GM21723 (cell line): Measurements from ENCODE around the gene USH2A.

Experiments
- ATAC-seq: cut with Tn5 transposase; IDR thresholded peaks from one replicate; pipeline ENCODE4 v1.9.1; 2021; ENCODE audit warnings: mild to moderate bottlenecking, moderate library complexity; ENCODE audit not compliant: unreplicated experiment

The USH2A gene

DNA sequence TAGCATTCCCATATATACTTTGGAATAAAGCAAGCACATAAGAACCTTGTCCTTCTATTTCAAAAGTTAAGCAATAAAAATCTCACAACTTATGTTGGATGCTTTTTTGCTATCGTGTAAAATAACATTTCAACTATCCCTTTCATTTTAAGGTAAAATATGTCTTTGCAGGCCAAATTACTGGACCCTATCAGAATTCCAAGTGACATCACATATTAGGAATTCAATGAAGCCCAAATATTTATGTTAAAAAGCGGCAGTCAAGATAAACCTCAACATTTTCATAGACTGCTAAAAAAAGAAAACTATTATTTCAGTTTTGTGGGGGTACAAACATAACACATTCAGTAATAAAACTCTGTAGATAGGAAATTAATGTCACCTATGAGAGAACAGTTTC lies 604.1 kb downstream of the USH2A start:
- no peak for ATAC-seq

DNA sequence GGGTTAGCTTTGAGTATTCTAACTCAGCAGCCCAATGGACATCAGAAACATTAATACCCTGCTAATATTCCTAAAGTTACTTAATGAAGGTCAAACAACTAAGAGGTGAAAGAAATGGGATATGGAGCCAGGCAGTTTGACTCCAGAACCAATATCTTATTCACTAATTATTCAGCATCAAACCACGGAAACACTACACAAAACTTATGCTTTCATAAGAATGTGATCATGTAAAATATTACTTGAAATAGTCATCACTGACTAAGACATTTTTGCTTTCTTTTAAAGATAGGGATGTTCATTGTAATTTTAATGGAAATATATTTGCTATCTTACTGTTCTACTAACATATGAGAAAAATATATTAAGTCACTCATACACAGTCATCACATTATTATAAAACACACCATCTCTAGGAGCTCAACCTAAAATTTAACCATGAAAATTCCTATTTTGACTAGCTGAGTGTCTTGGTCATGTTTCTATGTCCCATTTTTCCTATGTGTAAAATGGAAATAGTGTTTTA lies 615.3 kb downstream of the USH2A start:
- ATAC-seq = no peak

GRCh38 chr1:215807218-215807617 lies 616.0 kb downstream of the USH2A start:
- no peak for ATAC-seq

- ATAC-seq = no peak
Observed at GRCh38 chr1:215797859-215798258, 625.4 kb downstream of the USH2A start.

GRCh38 chr1:215794156-215794555 lies 629.1 kb downstream of the USH2A start:
- no peak for ATAC-seq

GRCh38 chr1:215793180-215793579 lies 630.1 kb downstream of the USH2A start:
- no peak for ATAC-seq

DNA sequence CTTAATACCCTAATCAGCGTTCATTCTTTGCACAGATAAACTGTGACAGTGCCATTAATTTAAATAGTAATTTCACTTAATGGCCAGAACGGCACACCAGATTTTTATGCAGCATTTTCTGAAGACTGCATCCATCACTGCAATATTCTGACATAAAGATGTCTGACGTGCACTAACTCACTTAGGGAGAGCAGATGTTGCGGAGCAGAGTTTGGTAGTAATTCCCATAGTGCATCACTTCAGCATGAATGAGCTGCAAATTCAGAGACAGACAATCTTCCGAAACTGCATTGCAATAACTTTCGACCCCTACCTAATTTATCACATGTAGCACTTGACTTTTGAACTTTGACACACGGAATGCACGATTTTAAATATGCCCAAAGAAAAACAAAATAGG lies 630.8 kb downstream of the USH2A start:
- no peak for ATAC-seq

- no peak for ATAC-seq
Observed at GRCh38 chr1:215789981-215790380, 633.3 kb downstream of the USH2A start.

GRCh38 chr1:215786997-215787396 lies 636.3 kb downstream of the USH2A start:
- ATAC-seq = no peak

DNA sequence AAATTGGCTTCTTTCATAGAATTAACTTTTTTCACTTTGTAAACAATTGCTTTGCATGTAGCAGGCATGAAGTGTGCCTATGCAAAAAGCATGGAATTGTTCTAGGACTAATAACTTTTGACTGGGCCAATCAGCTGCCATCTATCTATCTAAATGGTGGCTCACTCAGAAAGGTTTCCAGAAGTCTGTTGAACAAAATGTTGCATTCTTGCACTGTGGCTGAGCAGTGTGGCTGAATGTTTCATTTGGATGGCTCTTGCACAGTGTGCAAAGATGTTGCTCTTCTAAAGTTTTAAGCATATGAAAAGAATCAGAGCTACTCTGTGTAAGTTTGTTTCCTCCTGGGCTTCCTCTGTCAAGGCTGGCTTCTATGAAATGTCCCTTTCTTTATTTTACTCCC lies 642.6 kb downstream of the USH2A start:
- ATAC-seq = no peak

- no peak for ATAC-seq
Observed at GRCh38 chr1:215780139-215780538, 643.1 kb downstream of the USH2A start.

GRCh38 chr1:215779729-215780128 lies 643.5 kb downstream of the USH2A start:
- ATAC-seq = no peak

GRCh38 chr1:215777370-215777925 lies 645.8 kb downstream of the USH2A start:
- no peak for ATAC-seq

GRCh38 chr1:215776336-215776735 lies 646.9 kb downstream of the USH2A start:
- ATAC-seq = no peak

DNA sequence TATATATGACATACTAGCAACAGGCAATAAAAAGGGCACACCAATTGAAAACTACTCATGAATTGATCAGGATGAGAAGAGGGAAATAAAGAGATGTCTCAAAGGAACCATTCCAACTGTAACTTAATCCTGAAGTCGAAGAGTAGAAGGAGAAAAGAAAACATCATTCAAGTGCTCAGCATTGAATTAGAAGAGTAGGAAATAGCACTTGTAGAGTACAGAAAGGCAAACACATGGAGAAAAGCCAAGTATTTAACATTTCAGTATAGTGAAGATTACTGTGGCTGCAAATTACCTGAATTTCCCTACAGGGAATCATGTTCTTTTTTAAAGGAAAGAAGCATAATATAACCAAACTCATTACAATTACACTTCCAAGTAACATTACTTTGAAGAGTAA lies 651.1 kb downstream of the USH2A start:
- no peak for ATAC-seq

- ATAC-seq = no peak
Observed at GRCh38 chr1:215768303-215768702, 654.9 kb downstream of the USH2A start.

- no peak for ATAC-seq
Observed at GRCh38 chr1:215767761-215768160, 655.5 kb downstream of the USH2A start.

GRCh38 chr1:215766521-215766920 lies 656.7 kb downstream of the USH2A start:
- ATAC-seq = no peak

DNA sequence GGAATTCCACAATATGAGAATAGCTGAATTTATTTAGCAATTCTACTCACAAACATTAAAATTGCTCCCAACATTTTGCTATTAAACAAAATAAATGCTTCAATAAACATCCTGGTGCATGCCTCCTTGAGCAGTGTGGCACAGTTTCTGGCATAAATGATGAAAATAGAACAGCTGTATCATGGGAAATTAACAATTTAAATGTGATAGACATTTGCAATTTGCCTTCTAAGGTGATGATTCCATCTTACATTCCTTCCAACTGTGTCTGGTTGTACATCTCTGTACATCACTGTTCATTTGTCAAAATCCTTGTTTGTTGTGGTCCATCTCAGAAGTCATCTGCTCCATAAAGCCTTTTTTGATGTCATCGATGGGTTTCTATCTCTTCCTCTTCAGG lies 657.4 kb downstream of the USH2A start:
- no peak for ATAC-seq

- ATAC-seq = no peak
Observed at GRCh38 chr1:215761446-215761845, 661.8 kb downstream of the USH2A start.

DNA sequence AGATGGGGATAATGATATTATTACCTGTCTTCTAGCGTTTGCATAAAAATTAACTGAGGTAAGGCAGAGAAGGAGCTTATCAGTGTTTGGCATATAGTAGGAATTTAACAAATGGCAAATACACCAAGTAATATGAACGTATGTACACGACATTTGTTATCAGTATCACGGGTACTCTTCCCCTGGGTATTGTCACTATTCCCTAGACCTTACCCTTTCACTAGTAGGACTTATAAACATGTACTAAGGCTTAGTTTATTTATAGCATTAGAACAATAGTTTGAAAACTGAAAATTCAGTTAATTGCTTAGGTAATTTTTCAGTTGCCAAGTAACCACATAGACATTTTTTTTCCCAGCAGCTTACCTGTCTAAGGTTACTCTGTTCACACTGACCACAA lies 669.1 kb downstream of the USH2A start:
- no peak for ATAC-seq

- ATAC-seq = no peak
Observed at GRCh38 chr1:215749414-215749813, 673.8 kb downstream of the USH2A start.

DNA sequence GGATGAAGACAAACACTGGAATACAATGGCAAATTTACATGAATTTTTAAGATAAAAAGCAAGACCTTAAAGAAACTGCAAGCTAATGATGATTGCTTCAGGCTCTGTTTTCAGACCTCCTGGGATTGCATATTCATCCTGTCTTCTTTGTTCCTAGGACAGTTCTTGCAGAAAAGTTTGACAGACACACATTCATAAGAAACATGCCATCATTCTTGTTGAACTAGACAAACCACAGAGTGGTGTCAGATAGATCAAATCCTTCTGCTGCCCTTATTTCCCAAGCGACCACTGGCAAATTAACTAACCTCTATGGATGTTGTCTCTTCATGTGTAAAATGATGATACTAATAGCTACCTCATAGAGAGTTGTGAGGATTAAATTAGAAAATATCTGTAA lies 674.8 kb downstream of the USH2A start:
- ATAC-seq = no peak
